HEK293 (cell line): ENCODE measurements around the gene PLPP1.

Experiments
- CTCF ChIA-PET: fragments of 350-600 bp; formaldehyde crosslinking; extraction: SDS; loops from one replicate; lab custom pipeline; 2021; ENCODE audit warnings: antibody characterized with exemption; lab: Yijun Ruan, JAX
- POLR2A ChIA-PET: fragments of 300-600 bp; formaldehyde crosslinking; extraction: SDS; loops from one replicate; lab custom pipeline; 2020; ENCODE audit warnings: antibody characterized with exemption, inconsistent platforms; lab: Yijun Ruan, JAX
- H3K27ac ChIP-seq: fragments of 200-500 bp; sonication (Bioruptor generic); 2 replicates; pipeline ENCODE4 v1.5.1; 2014; ENCODE audit warnings: low read depth, low read length, control low read depth, inconsistent platforms; ENCODE audit errors: extremely low read depth
- H3K36me3 ChIP-seq, 2 experiments: fragments of 200-500 bp in 1 of 2; sonication (Bioruptor generic) in 1 of 2; 1 replicate in 1 of 2; 2 replicates in 1 of 2; pipeline ENCODE4 v1.5.1; 2014 to 2017; ENCODE audit warnings: inconsistent platforms in 2 of 2, low read length in 2 of 2; ENCODE audit not compliant: control insufficient read depth in 2 of 2, insufficient read depth in 1 of 2
- H3K4me1 ChIP-seq: fragments of 200-500 bp; sonication (Bioruptor generic); 2 replicates; pipeline ENCODE4 v1.5.1; 2014; ENCODE audit warnings: mild to moderate bottlenecking, low read length, inconsistent platforms; ENCODE audit not compliant: control insufficient read depth, insufficient read depth
- H3K4me3 ChIP-seq: 2 replicates; pipeline ENCODE4 v1.5.1; 2011; ENCODE audit warnings: low read depth, mild to moderate bottlenecking, control low read depth, low read length, moderate library complexity
- H3K9me3 ChIP-seq: fragments of 200-500 bp; sonication (Bioruptor generic); 2 replicates; pipeline ENCODE4 v1.5.1; 2014; ENCODE audit warnings: low read depth, low read length, inconsistent platforms; ENCODE audit not compliant: control insufficient read depth, insufficient read depth
- OSR2 ChIP-seq: fragments of 450-650 bp; formaldehyde crosslinking; IDR thresholded peaks from 2 replicates; pipeline ENCODE4 v1.5.1; 2016; ENCODE audit warnings: missing biosample characterization, missing genetic modification characterization
- PBX3 ChIP-seq: sonication (generic); formaldehyde crosslinking; IDR thresholded peaks from 2 replicates; pipeline ENCODE4 v1.8.1; 2022; ENCODE audit warnings: mild to moderate bottlenecking, moderate library complexity, missing genetic modification reagents
- PRDM1 ChIP-seq: fragments of 450-650 bp; formaldehyde crosslinking; IDR thresholded peaks from 2 replicates; pipeline ENCODE4; 2016; ENCODE audit warnings: missing biosample characterization, missing genetic modification characterization
- REPIN1 ChIP-seq: fragments of 450-650 bp; formaldehyde crosslinking; IDR thresholded peaks from 2 replicates; pipeline ENCODE4 v1.5.1; 2017; ENCODE audit warnings: missing biosample characterization, missing genetic modification characterization, low read depth
- SCRT1 ChIP-seq: fragments of 450-650 bp; formaldehyde crosslinking; IDR thresholded peaks from 2 replicates; pipeline ENCODE4 v1.5.1; 2016; ENCODE audit warnings: missing biosample characterization, missing genetic modification characterization, borderline replicate concordance
- SCRT2 ChIP-seq: fragments of 450-650 bp; formaldehyde crosslinking; IDR thresholded peaks from 2 replicates; pipeline ENCODE4 v1.5.1; 2016; ENCODE audit warnings: missing biosample characterization, missing genetic modification characterization
- WT1 ChIP-seq: fragments of 450-650 bp; formaldehyde crosslinking; IDR thresholded peaks from 2 replicates; pipeline ENCODE4 v1.5.1; 2016; ENCODE audit warnings: missing biosample characterization, missing genetic modification characterization
- ZBTB44 ChIP-seq: fragments of 450-650 bp; IDR thresholded peaks from 2 replicates; pipeline ENCODE4 v1.5.1; 2018; ENCODE audit warnings: missing biosample characterization, mild to moderate bottlenecking, missing genetic modification characterization
- ZFP3 ChIP-seq: fragments of 450-650 bp; formaldehyde crosslinking; IDR thresholded peaks from 2 replicates; pipeline ENCODE4 v1.5.1; 2016; ENCODE audit warnings: low read depth, missing biosample characterization, missing genetic modification characterization
- ZIC2 ChIP-seq: fragments of 450-650 bp; formaldehyde crosslinking; IDR thresholded peaks from 2 replicates; pipeline ENCODE4 v1.5.1; 2016; ENCODE audit warnings: missing biosample characterization, missing genetic modification characterization
- ZNF146 ChIP-seq: fragments of 450-650 bp; formaldehyde crosslinking; IDR thresholded peaks from 2 replicates; pipeline ENCODE4 v1.5.1; 2016; ENCODE audit warnings: missing biosample characterization, missing genetic modification characterization
- ZNF157 ChIP-seq: fragments of 450-650 bp; formaldehyde crosslinking; IDR thresholded peaks from 2 replicates; pipeline ENCODE4 v1.5.1; 2016; ENCODE audit warnings: missing biosample characterization, missing genetic modification characterization
- ZNF223 ChIP-seq: fragments of 450-650 bp; formaldehyde crosslinking; IDR thresholded peaks from 2 replicates; pipeline ENCODE4 v1.5.1; 2016; ENCODE audit warnings: missing biosample characterization, missing genetic modification characterization
- ZNF239 ChIP-seq: fragments of 450-650 bp; formaldehyde crosslinking; IDR thresholded peaks from 2 replicates; pipeline ENCODE4 v1.5.1; 2016; ENCODE audit warnings: missing biosample characterization, missing genetic modification characterization
- ZNF324 ChIP-seq: fragments of 450-650 bp; formaldehyde crosslinking; IDR thresholded peaks from 2 replicates; pipeline ENCODE4 v1.5.1; 2016; ENCODE audit warnings: missing biosample characterization, missing genetic modification characterization
- ZNF341 ChIP-seq: fragments of 450-650 bp; formaldehyde crosslinking; IDR thresholded peaks from 2 replicates; pipeline ENCODE4; 2016; ENCODE audit warnings: low read depth, missing biosample characterization, missing genetic modification characterization
- ZNF510 ChIP-seq: fragments of 450-650 bp; formaldehyde crosslinking; IDR thresholded peaks from 2 replicates; pipeline ENCODE4 v1.5.1; 2018; ENCODE audit warnings: mild to moderate bottlenecking, missing genetic modification characterization, missing biosample characterization; ENCODE audit not compliant: insufficient replicate concordance
- ZNF529 ChIP-seq: fragments of 450-650 bp; formaldehyde crosslinking; IDR thresholded peaks from 2 replicates; pipeline ENCODE4 v1.5.1; 2017; ENCODE audit warnings: missing genetic modification characterization, missing biosample characterization; ENCODE audit not compliant: insufficient replicate concordance
- ZNF600 ChIP-seq: fragments of 450-650 bp; formaldehyde crosslinking; IDR thresholded peaks from 2 replicates; pipeline ENCODE4 v1.5.1; 2016; ENCODE audit warnings: missing biosample characterization, missing genetic modification characterization
- ZSCAN4 ChIP-seq: fragments of 450-650 bp; formaldehyde crosslinking; IDR thresholded peaks from 2 replicates; pipeline ENCODE4 v1.5.1; 2017; ENCODE audit warnings: missing biosample characterization, missing genetic modification characterization
- TF ChIP-seq, protein P1 (sequence below): fragments of 450-650 bp; formaldehyde crosslinking; conservative IDR thresholded peaks from 2 replicates; pipeline ENCODE4 v1.5.1; 2016; ENCODE audit warnings: low read depth, missing biosample characterization, missing genetic modification characterization

PLPP1 gene

DNA sequence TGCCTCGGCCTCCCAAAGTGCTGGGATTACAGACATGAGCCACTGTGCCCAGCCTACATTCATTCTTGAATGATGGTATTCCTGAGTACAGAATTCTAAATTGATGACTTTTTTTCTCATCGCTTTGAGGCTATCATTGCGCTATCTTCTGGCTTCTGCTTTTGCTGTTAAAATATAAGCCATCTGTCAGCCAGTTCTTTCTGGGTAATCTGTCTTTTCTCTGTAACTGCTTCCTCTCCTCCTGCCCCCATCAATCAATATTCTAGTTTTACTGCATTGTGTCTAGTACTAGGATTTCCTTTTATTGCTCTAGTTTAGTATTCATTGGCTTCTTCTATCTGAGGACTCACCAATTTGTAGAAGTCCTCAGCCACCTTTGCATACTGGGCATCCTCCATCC lies 89.0 kb downstream of the PLPP1 start:
- ChIA-PET POLR2A (interaction anchor here (0.6 kb wide), 1 partner anchor 243 kb away, joined by 4 read pairs; no protein-coding TSS in a partner anchor), CTCF (interaction anchor here (0.6 kb wide), 1 partner anchor 66 kb away, joined by 3 read pairs; no protein-coding TSS in a partner anchor)
- H3K4me1 ChIP-seq = peaks cover 3% of the 10 kb centered on the region; the same call in 1 of the 2 replicates
- no peaks in the 10 kb centered on the region for H3K9me3 ChIP-seq
- peaks cover 0 to 5% of the 10 kb centered on the region in 2 experiments; a peak in 1 of 3 replicates for H3K36me3 ChIP-seq
- no peak overlapping the region for H3K4me3 ChIP-seq
- H3K27ac ChIP-seq = no peak overlapping the region
- TF ChIP-seq ZSCAN4 (tag by site-specific recombination) (no peak), WT1 (tag by site-specific recombination) (no peak), ZNF157 (tag by site-specific recombination) (no peak), ZNF239 (no peak)
- TF ChIP-seq, all 188 proteins: peak for 0

GRCh38 chr5:55441954-55442353 lies 92.8 kb downstream of the PLPP1 start:
- POLR2A ChIA-PET = no interaction called here

GRCh38 chr5:55441107-55441771 lies 93.5 kb downstream of the PLPP1 start:
- no peak overlapping the region for H3K27ac ChIP-seq
- POLR2A ChIA-PET = no interaction called here
- no peak overlapping the region for H3K4me3 ChIP-seq
- H3K4me1 ChIP-seq = peaks cover 8% of the 10 kb centered on the region
- CTCF ChIA-PET = interaction anchor here (0.6 kb wide), 1 partner anchor 43 kb away, joined by 3 read pairs; no protein-coding TSS in a partner anchor
- no peaks in the 10 kb centered on the region for H3K9me3 ChIP-seq
- H3K36me3 ChIP-seq = peaks cover 0 to 5% of the 10 kb centered on the region in 2 experiments; a peak in 1 of 3 replicates
- 0 out of 2 replicates have a peak, but pooled peaks have one; percentile 23 for TF ChIP-seq ZNF600
- no peak for TF ChIP-seq ZBTB44 (tag by site-specific recombination)
- peak; percentile 88 for TF ChIP-seq OSR2 (tag by site-specific recombination)
- peak; percentile 85; the same call in 1 of the 2 replicates for TF ChIP-seq SCRT1
- no peak for TF ChIP-seq ZNF223 (tag by site-specific recombination)
- TF ChIP-seq SCRT2 (tag by site-specific recombination) = peak; percentile 98
- peak; percentile 73 for TF ChIP-seq ZNF341 (tag by site-specific recombination)
- TF ChIP-seq ZIC2 = peak; percentile 79
- TF ChIP-seq WT1 (tag by site-specific recombination) = peak; percentile 45

More at GRCh38 chr5:55441954-55442353, 92.8 kb downstream of the PLPP1 start:
- CTCF ChIA-PET = no interaction called here
- H3K9me3 ChIP-seq = no peaks in the 10 kb centered on the region
- no peak overlapping the region for H3K4me3 ChIP-seq
- H3K27ac ChIP-seq = no peak overlapping the region
- peaks cover 11% of the 10 kb centered on the region for H3K4me1 ChIP-seq
- peaks cover 0 to 5% of the 10 kb centered on the region in 2 experiments; a peak in 1 of 3 replicates for H3K36me3 ChIP-seq
- TF ChIP-seq ZNF146 (tag by site-specific recombination) (no peak), REPIN1 (no peak), ZNF510 (no peak), ZNF529 (no peak), PRDM1 (tag by site-specific recombination) (no peak), PBX3 (CRISPR knock-in tag) (no peak), ZFP3 (tag by site-specific recombination) (no peak), SCRT2 (tag by site-specific recombination) (no peak), ZNF324 (tag by site-specific recombination) (no peak)
- TF ChIP-seq, protein P1, sequence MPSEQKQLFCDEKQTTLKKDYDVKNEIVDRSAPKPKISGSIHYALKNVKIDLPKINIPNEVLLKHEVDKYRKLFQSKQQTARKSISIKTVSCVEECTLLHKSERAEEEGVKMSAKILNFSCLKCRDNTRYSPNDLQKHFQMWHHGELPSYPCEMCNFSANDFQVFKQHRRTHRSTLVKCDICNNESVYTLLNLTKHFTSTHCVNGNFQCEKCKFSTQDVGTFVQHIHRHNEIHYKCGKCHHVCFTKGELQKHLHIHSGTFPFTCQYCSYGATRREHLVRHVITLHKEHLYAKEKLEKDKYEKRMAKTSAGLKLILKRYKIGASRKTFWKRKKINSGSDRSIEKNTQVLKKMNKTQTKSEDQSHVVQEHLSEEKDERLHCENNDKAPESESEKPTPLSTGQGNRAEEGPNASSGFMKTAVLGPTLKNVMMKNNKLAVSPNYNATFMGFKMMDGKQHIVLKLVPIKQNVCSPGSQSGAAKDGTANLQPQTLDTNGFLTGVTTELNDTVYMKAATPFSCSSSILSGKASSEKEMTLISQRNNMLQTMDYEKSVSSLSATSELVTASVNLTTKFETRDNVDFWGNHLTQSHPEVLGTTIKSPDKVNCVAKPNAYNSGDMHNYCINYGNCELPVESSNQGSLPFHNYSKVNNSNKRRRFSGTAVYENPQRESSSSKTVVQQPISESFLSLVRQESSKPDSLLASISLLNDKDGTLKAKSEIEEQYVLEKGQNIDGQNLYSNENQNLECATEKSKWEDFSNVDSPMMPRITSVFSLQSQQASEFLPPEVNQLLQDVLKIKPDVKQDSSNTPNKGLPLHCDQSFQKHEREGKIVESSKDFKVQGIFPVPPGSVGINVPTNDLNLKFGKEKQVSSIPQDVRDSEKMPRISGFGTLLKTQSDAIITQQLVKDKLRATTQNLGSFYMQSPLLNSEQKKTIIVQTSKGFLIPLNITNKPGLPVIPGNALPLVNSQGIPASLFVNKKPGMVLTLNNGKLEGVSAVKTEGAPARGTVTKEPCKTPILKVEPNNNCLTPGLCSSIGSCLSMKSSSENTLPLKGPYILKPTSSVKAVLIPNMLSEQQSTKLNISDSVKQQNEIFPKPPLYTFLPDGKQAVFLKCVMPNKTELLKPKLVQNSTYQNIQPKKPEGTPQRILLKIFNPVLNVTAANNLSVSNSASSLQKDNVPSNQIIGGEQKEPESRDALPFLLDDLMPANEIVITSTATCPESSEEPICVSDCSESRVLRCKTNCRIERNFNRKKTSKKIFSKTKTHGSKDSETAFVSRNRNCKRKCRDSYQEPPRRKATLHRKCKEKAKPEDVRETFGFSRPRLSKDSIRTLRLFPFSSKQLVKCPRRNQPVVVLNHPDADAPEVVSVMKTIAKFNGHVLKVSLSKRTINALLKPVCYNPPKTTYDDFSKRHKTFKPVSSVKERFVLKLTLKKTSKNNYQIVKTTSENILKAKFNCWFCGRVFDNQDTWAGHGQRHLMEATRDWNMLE (tag by site-specific recombination) = no peak
